ENCODE data around the gene FNTB.

DNA sequence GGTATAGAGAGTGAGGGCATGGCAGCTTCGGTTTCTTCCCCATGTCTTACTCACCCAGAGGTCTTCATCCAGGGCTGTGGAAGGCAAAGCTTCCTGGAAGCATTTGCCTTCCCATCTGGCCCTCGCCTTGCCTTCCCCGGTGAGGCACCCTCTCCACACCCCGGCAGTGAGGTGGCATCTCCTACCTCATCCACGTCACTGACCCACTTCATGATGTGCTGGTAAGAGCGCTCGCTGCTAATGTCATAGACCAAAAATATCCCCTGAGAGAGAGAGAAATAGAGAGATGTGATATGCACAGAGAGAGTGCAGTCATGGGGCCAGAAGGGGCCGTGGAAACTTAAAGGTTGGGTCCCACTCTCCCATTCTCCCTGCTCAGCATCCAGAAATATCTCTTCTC is 35.8 kb upstream of the FNTB start:
- TF ChIP-seq, protein P1, sequence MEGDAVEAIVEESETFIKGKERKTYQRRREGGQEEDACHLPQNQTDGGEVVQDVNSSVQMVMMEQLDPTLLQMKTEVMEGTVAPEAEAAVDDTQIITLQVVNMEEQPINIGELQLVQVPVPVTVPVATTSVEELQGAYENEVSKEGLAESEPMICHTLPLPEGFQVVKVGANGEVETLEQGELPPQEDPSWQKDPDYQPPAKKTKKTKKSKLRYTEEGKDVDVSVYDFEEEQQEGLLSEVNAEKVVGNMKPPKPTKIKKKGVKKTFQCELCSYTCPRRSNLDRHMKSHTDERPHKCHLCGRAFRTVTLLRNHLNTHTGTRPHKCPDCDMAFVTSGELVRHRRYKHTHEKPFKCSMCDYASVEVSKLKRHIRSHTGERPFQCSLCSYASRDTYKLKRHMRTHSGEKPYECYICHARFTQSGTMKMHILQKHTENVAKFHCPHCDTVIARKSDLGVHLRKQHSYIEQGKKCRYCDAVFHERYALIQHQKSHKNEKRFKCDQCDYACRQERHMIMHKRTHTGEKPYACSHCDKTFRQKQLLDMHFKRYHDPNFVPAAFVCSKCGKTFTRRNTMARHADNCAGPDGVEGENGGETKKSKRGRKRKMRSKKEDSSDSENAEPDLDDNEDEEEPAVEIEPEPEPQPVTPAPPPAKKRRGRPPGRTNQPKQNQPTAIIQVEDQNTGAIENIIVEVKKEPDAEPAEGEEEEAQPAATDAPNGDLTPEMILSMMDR (IDR thresholded peaks at IDR 0.05; ENCODE audit: borderline replicate concordance, extremely low read depth, low read length, poor library complexity, severe bottlenecking) = no peak
- no peak for TF ChIP-seq EZH2 (IDR thresholded peaks at IDR 0.05; ENCODE audit: borderline replicate concordance, low read depth, low read length, severe bottlenecking)

Data from DND-41 (cell line).